ENCODE results near the gene MSI2.

- no peak for TF ChIP-seq TAF1 (IDR thresholded peaks at IDR 0.05; ENCODE audit: borderline replicate concordance, low read depth, low read length)
- TF ChIP-seq POLR2AphosphoS5 (IDR thresholded peaks at IDR 0.05; ENCODE audit: low read depth, low read length): no peak
These were observed 107.3 kb downstream of the MSI2 start for GRCh38 chr17:57363580-57363979.
